Brain microvascular endothelial cell (primary cell): ENCODE measurements around the gene SRGAP3.
A peak's percentile ranks its signal among the peaks of the same experiment; 100 is the strongest.
"Not testable (repeated sequence)": the region's sequence is repeated elsewhere in the genome, so short reads cannot be mapped to it uniquely, and the experiment has no call there.

Experiments
- DNase-seq: peaks from one replicate; pipeline ENCODE4 v3.0.0-alpha.2; 2020
- H3K27ac ChIP-seq: fragments of 250-450 bp; sonication (Bioruptor Pico); 2 replicates; pipeline ENCODE4 v1.5.1; 2020; ENCODE audit warnings: mild to moderate bottlenecking, moderate library complexity
- H3K27me3 ChIP-seq: fragments of 250-450 bp; sonication (Bioruptor Pico); replicated peaks from 2 replicates; pipeline ENCODE4 v1.5.1; 2020; ENCODE audit warnings: mild to moderate bottlenecking
- H3K36me3 ChIP-seq: fragments of 250-450 bp; sonication (Bioruptor Pico); replicated peaks from 2 replicates; pipeline ENCODE4 v1.5.1; 2020; ENCODE audit warnings: mild to moderate bottlenecking
- H3K4me3 ChIP-seq: 2 replicates; pipeline ENCODE4 v1.5.1; 2011; ENCODE audit warnings: low read depth, mild to moderate bottlenecking, control low read depth, low read length, moderate library complexity
- in situ Hi-C: cut with HindIII; loops from 2 replicates; pipeline ENCODE4 v1.10.0; 2017; ENCODE audit warnings: low sequenced_read_pairs, low pct_ligation_motif_present
- TF ChIP-seq, protein P1 (sequence below): IDR thresholded peaks from 2 replicates; pipeline ENCODE4 v1.5.1; 2011; ENCODE audit warnings: low read depth, mild to moderate bottlenecking, moderate library complexity, low read length, control low read depth, inconsistent platforms; ENCODE audit errors: missing control alignments

Gene SRGAP3

GRCh38 chr3:9088441-9089353 is 160.7 kb downstream of the SRGAP3 start:
- DNase-seq = no peak
- in situ Hi-C loops = no loop called here
- Histone ChIP-seq H3K4me3 (no peak overlapping the region), H3K36me3 (no peaks in the 10 kb centered on the region), H3K27me3 (no peaks in the 10 kb centered on the region), H3K27ac (no peak overlapping the region)
- TF ChIP-seq, protein P1, sequence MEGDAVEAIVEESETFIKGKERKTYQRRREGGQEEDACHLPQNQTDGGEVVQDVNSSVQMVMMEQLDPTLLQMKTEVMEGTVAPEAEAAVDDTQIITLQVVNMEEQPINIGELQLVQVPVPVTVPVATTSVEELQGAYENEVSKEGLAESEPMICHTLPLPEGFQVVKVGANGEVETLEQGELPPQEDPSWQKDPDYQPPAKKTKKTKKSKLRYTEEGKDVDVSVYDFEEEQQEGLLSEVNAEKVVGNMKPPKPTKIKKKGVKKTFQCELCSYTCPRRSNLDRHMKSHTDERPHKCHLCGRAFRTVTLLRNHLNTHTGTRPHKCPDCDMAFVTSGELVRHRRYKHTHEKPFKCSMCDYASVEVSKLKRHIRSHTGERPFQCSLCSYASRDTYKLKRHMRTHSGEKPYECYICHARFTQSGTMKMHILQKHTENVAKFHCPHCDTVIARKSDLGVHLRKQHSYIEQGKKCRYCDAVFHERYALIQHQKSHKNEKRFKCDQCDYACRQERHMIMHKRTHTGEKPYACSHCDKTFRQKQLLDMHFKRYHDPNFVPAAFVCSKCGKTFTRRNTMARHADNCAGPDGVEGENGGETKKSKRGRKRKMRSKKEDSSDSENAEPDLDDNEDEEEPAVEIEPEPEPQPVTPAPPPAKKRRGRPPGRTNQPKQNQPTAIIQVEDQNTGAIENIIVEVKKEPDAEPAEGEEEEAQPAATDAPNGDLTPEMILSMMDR = no peak

DNA sequence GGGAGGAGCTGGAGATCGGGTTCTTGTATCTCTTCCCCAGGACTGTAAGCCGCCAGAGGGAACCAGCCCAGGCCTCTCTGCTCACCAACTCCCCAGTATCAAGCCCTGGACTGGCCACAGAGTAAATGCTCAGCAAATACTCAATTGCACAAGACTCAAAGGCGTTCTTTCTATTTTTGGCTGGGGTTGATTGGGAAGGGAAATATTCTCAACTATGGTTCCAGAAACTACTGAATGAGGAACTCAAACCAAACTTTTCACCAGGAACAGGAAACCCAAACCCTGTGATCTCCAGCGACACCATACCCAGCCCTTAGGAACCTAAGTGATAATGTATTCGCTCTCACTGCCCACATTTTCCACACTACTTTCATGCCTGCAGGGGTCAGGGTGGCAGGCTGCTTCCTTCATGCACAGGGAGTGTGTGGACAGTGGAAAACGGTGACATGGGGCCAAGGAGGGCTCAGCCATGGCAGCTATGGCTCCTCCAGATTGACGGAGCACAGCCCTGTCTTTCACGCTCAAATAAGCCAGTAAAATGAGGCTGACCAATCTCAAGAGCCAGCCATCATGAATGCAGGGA is 161.5 kb downstream of the SRGAP3 start:
- Histone ChIP-seq H3K36me3 (no peaks in the 10 kb centered on the region), H3K27ac (no peak overlapping the region), H3K4me3 (no peak overlapping the region), H3K27me3 (no peaks in the 10 kb centered on the region)
- TF ChIP-seq, protein P1 = no peak
- DNase-seq = no peak
- in situ Hi-C loops = no loop called here

GRCh38 chr3:9085428-9085827 is 164.0 kb downstream of the SRGAP3 start:
- DNase-seq, H3K36me3 ChIP-seq, H3K27me3 ChIP-seq, H3K4me3 ChIP-seq, in situ Hi-C loops, H3K27ac ChIP-seq: not testable (repeated sequence)

- in situ Hi-C loops = no loop called here
- no peaks in the 10 kb centered on the region for H3K27me3 ChIP-seq
- TF ChIP-seq, protein P1 = no peak
- no peaks in the 10 kb centered on the region for H3K36me3 ChIP-seq
- DNase-seq = no peak
- H3K27ac ChIP-seq = no peak overlapping the region
- H3K4me3 ChIP-seq = no peak overlapping the region
Observed at GRCh38 chr3:9081184-9081818, 168.1 kb downstream of the SRGAP3 start.

DNA sequence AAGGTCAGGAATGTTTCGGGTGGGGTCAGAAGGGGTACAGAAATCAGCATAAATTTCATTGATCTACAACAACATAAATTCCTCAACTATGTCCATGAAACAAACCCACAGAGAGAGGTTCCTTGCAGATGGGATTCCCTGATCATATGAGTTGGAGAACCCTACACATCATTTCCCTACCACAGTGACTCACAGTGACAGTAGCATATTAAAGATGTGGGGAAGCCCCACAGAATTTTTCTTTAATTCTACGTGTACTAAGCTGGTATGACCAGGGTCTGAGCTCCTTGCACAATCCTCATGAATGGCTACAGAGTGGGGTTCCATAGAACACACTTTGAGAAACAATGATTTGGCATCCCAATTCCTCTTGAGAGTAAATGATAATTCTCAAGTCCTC is 169.3 kb downstream of the SRGAP3 start:
- Histone ChIP-seq H3K27ac (no peak overlapping the region), H3K4me3 (no peak overlapping the region), H3K27me3 (no peaks in the 10 kb centered on the region), H3K36me3 (no peaks in the 10 kb centered on the region)
- in situ Hi-C loops = no loop called here
- peak; percentile 13 for DNase-seq
- TF ChIP-seq, protein P1 = no peak

GRCh38 chr3:9079676-9080075 is 169.8 kb downstream of the SRGAP3 start:
- DNase-seq = peak; percentile 7
- TF ChIP-seq, protein P1 = no peak
- in situ Hi-C loops = no loop called here
- H3K4me3 ChIP-seq = no peak overlapping the region
- H3K36me3 ChIP-seq = no peaks in the 10 kb centered on the region
- no peaks in the 10 kb centered on the region for H3K27me3 ChIP-seq
- H3K27ac ChIP-seq = no peak overlapping the region
